ENCODE data around the gene TAS2R20. TPM values are rescaled to one million over a fixed set of nuclear protein-coding genes. Genes with fewer than 3 reads are reported as not detected.
"Not testable (repeated sequence)": the region's sequence is repeated elsewhere in the genome, so short reads cannot be mapped to it uniquely, and the experiment has no call there.

The TAS2R20 gene
- polyA plus RNA-seq, result under 1 TPM in 2 of 3 donors, not detected in 1; 0.09 to 0.28 TPM

DNA sequence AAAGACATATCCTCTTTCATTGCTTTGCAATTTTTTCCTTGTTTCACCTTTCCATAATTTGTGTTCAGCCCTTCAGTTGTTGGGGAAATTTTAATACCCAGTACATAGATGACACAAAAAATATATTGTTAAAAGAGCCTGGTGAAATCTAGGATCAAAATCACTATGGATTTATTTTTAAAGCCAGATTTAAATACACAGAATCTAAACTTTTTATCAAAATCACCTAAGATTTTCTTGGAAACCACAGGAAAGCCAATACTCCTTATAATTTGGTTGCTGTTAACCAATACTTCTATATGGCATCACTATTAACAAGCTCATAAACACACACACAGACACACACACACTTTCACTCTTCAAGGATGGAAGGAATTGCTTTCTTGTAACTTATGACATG lies at the start of gene TAS2R20:
TAS2R20 (minus strand) TSS at position 101 of the 400 bp plus-strand sequence. CDS start 429 bp downstream, outside the sequence.
- no peak within 1 kb of the TSS for H3K27ac ChIP-seq (ENCODE audit: low read depth, low read length)

GRCh38 chr12:11041366-11041765 lies 43.3 kb upstream of the TAS2R20 start:
- H3K27ac ChIP-seq (ENCODE audit: low read depth, low read length), result not testable (repeated sequence)
- WGBS, 3 donors, result 49 to 90% (median 72%) methylated on average over 2 of the region's 2 CpGs

GRCh38 chr12:11040162-11040561 lies 42.1 kb upstream of the TAS2R20 start:
- 87 to 94% (median 89%) methylated on average over 1 of the region's 1 CpG for whole genome bisulfite sequencing, 3 donors
- H3K27ac ChIP-seq (ENCODE audit: low read depth, low read length), result no peak overlapping the region

DNA sequence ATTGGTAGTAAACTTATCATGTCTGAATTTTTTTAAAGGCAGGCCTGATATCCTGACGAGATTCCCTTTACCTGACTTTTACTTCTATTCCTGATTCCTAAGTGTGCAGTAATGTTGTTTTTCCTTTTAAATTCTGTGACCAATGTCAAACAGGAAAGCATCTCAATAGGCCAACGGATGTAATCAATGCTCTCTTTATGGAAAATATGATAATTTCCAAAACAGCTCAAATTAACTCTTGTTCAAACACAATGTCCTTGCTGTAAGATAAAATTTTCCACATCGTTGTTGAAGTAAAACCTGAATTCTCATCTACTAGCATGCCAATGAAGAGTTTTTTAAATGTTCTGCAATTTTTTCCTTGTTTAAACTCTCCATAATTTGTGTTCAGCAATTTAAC lies 41.1 kb upstream of the TAS2R20 start:
- 51 to 82% (median 62%) methylated on average over 3 of the region's 3 CpGs for WGBS, 3 donors
- H3K27ac ChIP-seq (ENCODE audit: low read depth, low read length), result no peak overlapping the region

- H3K27ac ChIP-seq (ENCODE audit: low read depth, low read length), result not testable (repeated sequence)
- no CpG with 5 or more reads among the region's 3 CpGs for WGBS, 3 donors
Observed at GRCh38 chr12:11033959-11034358, 35.9 kb upstream of the TAS2R20 start.

GRCh38 chr12:11031307-11031706 lies 33.2 kb upstream of the TAS2R20 start, which contains the start of gene TAS2R31:
Gene TAS2R31 (minus strand): TSS chr12:11031407. CDS start chr12:11031335, 72 bp downstream.
- 97 to 99% (median 98%) methylated on average over 6 of the region's 6 CpGs for WGBS, 3 donors
- no peak within 1 kb of the TSS for H3K27ac ChIP-seq (ENCODE audit: low read depth, low read length)

GRCh38 chr12:11026118-11026517 lies 28.0 kb upstream of the TAS2R20 start:
- H3K27ac ChIP-seq (ENCODE audit: low read depth, low read length), result no peak overlapping the region
- WGBS, 3 donors, result 93 to 95% (median 94%) methylated on average over 6 of the region's 6 CpGs

DNA sequence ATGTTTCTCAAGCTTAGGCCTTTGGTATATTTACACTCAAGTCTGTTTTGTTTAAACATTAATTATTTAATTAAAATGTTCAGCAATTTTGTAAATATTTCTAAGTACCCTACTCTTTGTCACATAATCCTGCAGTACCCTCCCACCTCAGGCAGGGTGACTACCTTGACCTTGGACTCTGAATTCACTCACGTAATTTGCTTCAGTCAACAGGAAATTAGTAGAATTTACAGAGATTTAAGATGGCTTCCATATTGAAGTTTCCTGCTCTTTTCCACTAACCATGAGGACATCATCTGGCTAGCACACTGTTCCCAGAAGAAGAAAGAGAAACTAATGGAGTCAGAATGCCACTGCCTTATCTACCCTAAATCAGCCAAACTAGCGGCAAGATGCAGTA lies 25.3 kb upstream of the TAS2R20 start:
- 53 to 91% (median 84%) methylated on average over 2 of the region's 2 CpGs for WGBS, 3 donors
- H3K27ac ChIP-seq (ENCODE audit: low read depth, low read length), result no peak overlapping the region

DNA sequence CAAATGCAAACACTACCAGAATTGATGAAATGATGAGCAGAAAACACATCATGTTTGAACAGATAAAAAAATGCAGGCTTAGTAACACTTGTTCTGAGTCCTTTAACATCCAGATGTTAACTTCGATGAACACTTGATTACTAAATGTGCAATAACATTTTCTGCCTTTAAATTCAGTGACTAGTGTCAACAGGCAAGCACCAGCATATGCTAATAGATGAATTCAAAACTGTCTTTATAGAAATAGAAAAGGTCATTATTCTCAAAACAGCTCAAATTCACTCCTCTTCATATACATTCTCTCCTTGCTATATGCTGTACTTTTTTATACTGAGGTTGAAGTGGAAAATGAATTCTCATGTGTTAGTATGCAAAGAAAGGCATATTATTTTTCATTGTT lies 24.4 kb upstream of the TAS2R20 start, which contains the start of gene TAS2R19:
TAS2R19 (minus strand) TSS at position 101 of the 400 bp plus-strand sequence; CDS start at position 52, 49 bp downstream.
- 89 to 95% (median 94%) methylated on average over 1 of the region's 1 CpG for WGBS, 3 donors
- no peak within 1 kb of the TSS for H3K27ac ChIP-seq (ENCODE audit: low read depth, low read length)

- no peak overlapping the region for H3K27ac ChIP-seq (ENCODE audit: low read depth, low read length)
- WGBS, 3 donors, result 93 to 98% (median 98%) methylated on average over 1 of the region's 1 CpG
Observed at GRCh38 chr12:11016937-11017336, 18.8 kb upstream of the TAS2R20 start.

DNA sequence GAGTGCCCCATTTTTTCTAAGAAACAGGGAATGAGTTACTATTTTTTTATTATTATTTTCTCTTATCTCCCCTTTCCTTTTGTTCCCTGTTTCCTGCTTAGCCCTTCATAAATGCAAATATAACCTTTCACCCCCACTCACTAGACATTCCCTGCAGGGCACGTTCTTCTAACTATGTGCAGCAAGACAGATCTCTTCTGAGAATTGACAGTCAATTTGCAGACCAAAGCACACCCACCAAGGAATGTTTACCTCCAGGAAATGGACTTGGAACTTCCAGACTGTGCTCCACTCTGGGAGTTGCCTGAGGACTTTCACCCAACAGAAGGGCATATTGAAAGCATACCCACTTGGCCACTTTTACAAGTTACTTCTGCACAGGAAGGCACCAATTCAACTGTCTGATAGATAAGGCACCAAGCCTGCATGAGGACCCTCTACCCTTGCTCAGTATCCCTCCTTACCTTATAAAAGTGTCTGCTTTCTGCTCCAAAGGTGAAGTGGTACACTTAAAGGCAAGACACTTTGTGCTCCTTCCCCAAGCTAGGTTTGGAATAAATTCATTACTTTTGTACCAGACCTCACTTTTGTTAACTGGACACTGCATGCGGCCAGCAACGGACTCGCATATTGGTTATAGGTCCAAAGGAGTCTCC lies 17.8 kb upstream of the TAS2R20 start:
- H3K27ac ChIP-seq (ENCODE audit: low read depth, low read length), result no peak overlapping the region
- WGBS, 3 donors, result 79 to 83% (median 79%) methylated on average over 4 of the region's 4 CpGs

GRCh38 chr12:11014234-11014633 lies 16.1 kb upstream of the TAS2R20 start:
- H3K27ac ChIP-seq (ENCODE audit: low read depth, low read length), result no peak overlapping the region

GRCh38 chr12:11007608-11008007 lies 9.5 kb upstream of the TAS2R20 start:
- no peak overlapping the region for H3K27ac ChIP-seq (ENCODE audit: low read depth, low read length)
- 97 to 100% (median 100%) methylated on average over 1 of the region's 1 CpG for WGBS, 3 donors

DNA sequence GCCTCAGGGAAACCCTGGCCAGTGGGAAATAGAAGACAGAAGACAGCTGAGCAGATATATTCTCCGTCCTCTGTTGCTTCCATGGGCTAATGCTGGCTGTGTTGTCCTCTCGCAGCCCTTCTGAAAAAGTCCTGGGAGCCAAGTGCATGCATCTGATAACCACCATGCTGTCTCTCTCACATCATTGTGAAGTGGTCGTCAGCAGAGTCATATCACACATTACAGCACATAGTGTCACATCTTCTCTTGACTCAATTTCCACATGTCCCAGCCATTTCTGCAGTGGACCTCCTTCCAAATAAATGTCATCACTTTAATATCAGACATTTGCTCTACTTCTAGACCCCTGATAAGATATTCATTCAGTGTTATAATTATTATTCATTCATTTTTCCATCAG lies 3.8 kb downstream of the TAS2R20 start:
- H3K27ac ChIP-seq (ENCODE audit: low read depth, low read length), result no peak overlapping the region
- WGBS, 3 donors, result 93 to 100% (median 96%) methylated on average over 3 of the region's 3 CpGs

DNA sequence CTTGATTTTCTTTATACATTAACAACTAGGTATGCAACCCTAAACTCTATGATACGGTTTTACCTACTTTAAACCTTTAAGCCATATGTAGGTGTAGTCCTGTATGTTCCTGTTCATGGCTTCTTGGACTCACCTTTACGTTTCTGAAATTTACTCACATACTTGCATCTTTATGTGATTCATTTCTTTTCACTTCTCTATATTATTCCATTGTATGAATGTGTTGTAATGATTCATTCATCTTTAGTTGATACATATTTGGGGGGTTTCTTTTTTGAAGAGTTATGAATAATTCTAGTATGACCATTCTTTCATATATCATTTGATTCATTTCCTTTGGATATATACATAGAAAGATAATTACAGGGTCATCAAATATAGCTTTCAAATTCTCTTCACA lies 9.0 kb downstream of the TAS2R20 start:
- WGBS, 3 donors, result 92 to 97% (median 96%) methylated on average over 2 of the region's 2 CpGs
- H3K27ac ChIP-seq (ENCODE audit: low read depth, low read length), result no peak overlapping the region

GRCh38 chr12:10986812-10987211 lies 11.3 kb downstream of the TAS2R20 start, which contains the start of gene TAS2R50:
Gene TAS2R50 (minus strand): TSS chr12:10986912. CDS start chr12:10986860, 52 bp downstream.
- 47 to 64% (median 48%) methylated on average over 2 of the region's 2 CpGs for WGBS, 3 donors
- no peak within 1 kb of the TSS for H3K27ac ChIP-seq (ENCODE audit: low read depth, low read length)

DNA sequence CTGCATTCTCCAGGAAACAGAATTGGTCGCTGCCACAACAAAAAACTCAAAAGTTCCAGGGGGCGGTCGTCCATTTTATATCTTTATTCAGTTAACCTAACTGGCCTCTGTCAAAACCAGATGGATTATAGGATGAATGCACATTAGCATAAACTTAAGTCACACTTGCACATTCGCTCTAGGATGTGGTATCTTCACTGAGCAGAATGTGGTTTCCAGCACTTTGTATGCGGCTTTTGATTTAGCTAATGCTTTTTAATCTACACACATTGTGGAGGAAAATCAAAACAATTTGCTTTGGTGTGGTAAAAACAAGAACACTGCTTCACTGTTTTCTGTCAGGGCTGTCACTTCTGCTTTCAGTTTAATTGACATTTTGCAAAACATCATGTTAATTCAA lies 15.9 kb downstream of the TAS2R20 start:
- H3K27ac ChIP-seq (ENCODE audit: low read depth, low read length), result no peak overlapping the region
- 88 to 90% (median 90%) methylated on average over 5 of the region's 5 CpGs for WGBS, 3 donors

DNA sequence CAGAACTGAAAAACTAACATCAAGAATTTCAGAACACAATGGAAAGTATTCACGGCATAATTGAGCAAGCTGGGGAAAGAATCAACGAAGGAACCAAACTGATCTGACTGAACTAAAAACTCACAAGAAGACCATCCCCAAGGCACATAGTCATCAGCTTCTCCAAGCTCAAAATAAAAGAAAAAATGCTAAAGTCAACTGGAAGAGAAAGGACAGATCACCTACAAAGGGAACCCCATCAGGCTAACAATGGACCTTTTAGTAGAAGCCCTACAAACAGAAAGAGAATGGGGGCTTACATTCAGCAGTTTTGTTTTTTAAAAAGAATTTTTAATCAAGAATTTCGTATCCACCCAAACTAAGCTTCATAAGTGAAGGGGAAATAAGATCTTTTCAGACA lies 23.1 kb downstream of the TAS2R20 start:
- WGBS, 3 donors, result 86 to 95% (median 86%) methylated on average over 3 of the region's 3 CpGs
- no peak overlapping the region for H3K27ac ChIP-seq (ENCODE audit: low read depth, low read length)

GRCh38 chr12:10968765-10969456 lies 29.2 kb downstream of the TAS2R20 start:
- no peak overlapping the region for H3K27ac ChIP-seq (ENCODE audit: low read depth, low read length)
- 68 to 80% (median 73%) methylated on average over 15 of the region's 15 CpGs for WGBS, 3 donors

- 59 to 80% (median 69%) methylated on average over 2 of the region's 2 CpGs for whole genome bisulfite sequencing, 3 donors
Observed at GRCh38 chr12:10967409-10967808, 30.7 kb downstream of the TAS2R20 start.

More at GRCh38 chr12:10967409-10967808, 30.7 kb downstream of the TAS2R20 start:
- H3K27ac ChIP-seq (ENCODE audit: low read depth, low read length), result no peak overlapping the region
